HepG2 (cell line): ENCODE data around the gene KEL. TPM values are rescaled to one million over a fixed set of nuclear protein-coding genes. Genes with fewer than 3 reads are reported as not detected.

Experiments
- ATAC-seq: fragments of 200-7000 bp; cut with Tn5 transposase; 3 replicates; pipeline ENCODE4 v1.9.1; 2020; ENCODE audit warnings: mild to moderate bottlenecking, moderate library complexity
- BruUV-seq: library from RNA; stranded (reverse); fragments of 400-500 nt; replicated peaks from 2 replicates; lab custom pipeline; 2021; lab: Mats Ljungman, UMichigan
- CTCF ChIA-PET: fragments of 300-600 bp; formaldehyde crosslinking; extraction: SDS; loops from one replicate; lab custom pipeline; 2021; ENCODE audit warnings: low total read pairs, inconsistent platforms, low intra/inter-chr PET ratio; lab: Yijun Ruan, JAX
- POLR2A ChIA-PET: fragments of 350-600 bp; sonication (Branson Sonifier 250); formaldehyde crosslinking; loops from one replicate; lab custom pipeline; 2020; ENCODE audit warnings: antibody characterized with exemption, inconsistent platforms; lab: Yijun Ruan, JAX
- DNase-seq: peaks from one replicate; pipeline ENCODE4 v3.0.0-alpha.2; 2015; ENCODE audit warnings: low spot score
- FAIRE-seq: peaks from 3 replicates; lab custom pipeline; 2011; peaks lifted over from hg19 to GRCh38; lab: Jason Lieb, UNC
- H2AFZ ChIP-seq: one replicate; pipeline ENCODE4 v1.6.1; 2011; ENCODE audit warnings: low read length, inconsistent platforms
- H3K27ac ChIP-seq: fragments of 300-600 bp; 3 replicates; pipeline ENCODE4 v1.8.0; 2011; ENCODE audit warnings: mixed run types, mild to moderate bottlenecking, mixed read lengths, low read length, inconsistent platforms; ENCODE audit not compliant: insufficient read depth; ENCODE audit errors: extremely low read length
- H3K27me3 ChIP-seq, 2 experiments: fragments of 200-600 bp in 1 of 2; 2 replicates in 1 of 2; 3 replicates in 1 of 2; pipeline versions ENCODE4 v1.6.0 to v1.8.0; 2011; ENCODE audit warnings: low read length in 2 of 2, mild to moderate bottlenecking in 2 of 2, moderate library complexity in 2 of 2, inconsistent platforms in 1 of 2; ENCODE audit not compliant: insufficient read depth in 2 of 2, control insufficient read depth in 1 of 2
- H3K36me3 ChIP-seq, 2 experiments: fragments of 200-600 bp in 1 of 2; replicated peaks in 1 of 2; 2 replicates in 1 of 2; 3 replicates in 1 of 2; pipeline versions ENCODE4 v1.5.1 to v1.8.0; 2011; ENCODE audit warnings: low read length in 2 of 2, inconsistent platforms in 1 of 2; ENCODE audit not compliant: insufficient read depth in 2 of 2, control insufficient read depth in 1 of 2
- H3K4me1 ChIP-seq: 2 replicates; pipeline ENCODE4 v1.5.1; 2012; ENCODE audit warnings: low read length, inconsistent platforms; ENCODE audit not compliant: insufficient read depth
- H3K4me2 ChIP-seq: 2 replicates; pipeline ENCODE4 v1.6.0; 2011; ENCODE audit warnings: low read depth, low read length, inconsistent platforms
- H3K4me3 ChIP-seq, 3 experiments: fragments of 200-600 bp in 1 of 3; sonication (generic), shearing (Covaris generic) in 1 of 3; replicated peaks in 1 of 3; 2 replicates each; pipeline ENCODE4 v1.5.1; 2011 to 2016; ENCODE audit warnings: low read length in 3 of 3, inconsistent platforms in 2 of 3, low read depth in 2 of 3, mild to moderate bottlenecking in 2 of 3, control low read depth in 1 of 3, mixed read lengths in 1 of 3; ENCODE audit not compliant: insufficient read depth in 1 of 3
- H3K79me2 ChIP-seq: one replicate; pipeline ENCODE4 v1.6.1; 2011; ENCODE audit warnings: low read length, inconsistent platforms; ENCODE audit not compliant: insufficient read depth
- H3K9ac ChIP-seq: 2 replicates; pipeline ENCODE4 v1.6.0; 2011; ENCODE audit warnings: mild to moderate bottlenecking, low read depth, low read length, inconsistent platforms; ENCODE audit not compliant: insufficient read depth
- H3K9me3 ChIP-seq: 2 replicates; pipeline ENCODE4 v1.5.1; 2012; ENCODE audit warnings: mild to moderate bottlenecking, low read length
- H4K20me1 ChIP-seq: 2 replicates; pipeline ENCODE4 v1.6.0; 2011; ENCODE audit warnings: inconsistent platforms, mild to moderate bottlenecking, low read length, moderate library complexity; ENCODE audit not compliant: insufficient read depth
- AGO1 ChIP-seq: fragments of 200-400 bp; formaldehyde crosslinking; IDR thresholded peaks from 2 replicates; pipeline ENCODE4 v1.6.1; 2017; ENCODE audit warnings: mild to moderate bottlenecking, low read depth, low read length, moderate library complexity; ENCODE audit not compliant: poor library complexity, severe bottlenecking
- CTCF ChIP-seq: sonication (generic); formaldehyde crosslinking; IDR thresholded peaks from 2 replicates; pipeline ENCODE4 v1.5.0; 2020; ENCODE audit warnings: mild to moderate bottlenecking, missing genetic modification reagents, moderate library complexity
- JDP2 ChIP-seq: sonication (generic); formaldehyde crosslinking; IDR thresholded peaks from 2 replicates; pipeline ENCODE4 v1.8.1; 2022; ENCODE audit warnings: missing genetic modification reagents, borderline replicate concordance
- PHF20 ChIP-seq: sonication (generic); formaldehyde crosslinking; IDR thresholded peaks from 2 replicates; pipeline ENCODE4 v1.5.0; 2020; ENCODE audit warnings: mild to moderate bottlenecking, missing genetic modification reagents
- SCMH1 ChIP-seq: sonication (generic); formaldehyde crosslinking; IDR thresholded peaks from 2 replicates; pipeline ENCODE4 v1.9.0; 2021; ENCODE audit warnings: missing genetic modification reagents, mild to moderate bottlenecking, borderline replicate concordance
- SMAD9 ChIP-seq: sonication (generic); formaldehyde crosslinking; IDR thresholded peaks from 2 replicates; pipeline ENCODE4 v1.5.1; 2020; ENCODE audit warnings: mild to moderate bottlenecking, missing genetic modification reagents
- SMC3 ChIP-seq: IDR thresholded peaks from 2 replicates; pipeline ENCODE4 v1.6.1; 2011; ENCODE audit warnings: low read length, improper control_type of control experiment
- YY1 ChIP-seq: IDR thresholded peaks from 2 replicates; pipeline ENCODE4 v1.6.1; 2011; ENCODE audit warnings: low read length, low read depth, moderate library complexity, mild to moderate bottlenecking; ENCODE audit not compliant: insufficient read depth, insufficient replicate concordance
- ZNF552 ChIP-seq: sonication (generic); formaldehyde crosslinking; IDR thresholded peaks from 2 replicates; pipeline ENCODE4 v1.9.0; 2022; ENCODE audit warnings: missing genetic modification reagents, mild to moderate bottlenecking, borderline replicate concordance
- ZNF619 ChIP-seq: sonication (generic); formaldehyde crosslinking; IDR thresholded peaks from 2 replicates; pipeline ENCODE4 v1.4.0; 2020; ENCODE audit warnings: mild to moderate bottlenecking, missing genetic modification reagents
- ZNF644 ChIP-seq: IDR thresholded peaks from 2 replicates; pipeline ENCODE4 v1.6.1; 2016; ENCODE audit warnings: low read depth
- ZSCAN21 ChIP-seq: sonication (generic); formaldehyde crosslinking; IDR thresholded peaks from 2 replicates; pipeline ENCODE4 v1.8.0; 2022; ENCODE audit warnings: mild to moderate bottlenecking, missing genetic modification reagents, moderate library complexity, borderline replicate concordance
- WGBS: methylation state at CpG from one replicate; pipeline ENCODE4 v1.1.6; 2017; ENCODE audit warnings: low lambda C conversion rate; 5-methylcytosine and 5-hydroxymethylcytosine counted together
- in situ Hi-C: cut with HindIII; loops from 2 replicates; pipeline ENCODE4 v1.10.0; 2017; ENCODE audit warnings: low pct_unique_long_range_greater_than_20kb; ENCODE audit not compliant: extremely low pct_ligation_motif_present
- intact Hi-C: fragments of 100-400 bp; cut with micrococcal nuclease; formaldehyde crosslinking; loops from one replicate; pipeline ENCODE4 v1.10.0; 2022; ENCODE audit not compliant: unreplicated experiment
- polyA plus RNA-seq, 8 experiments: library from polyadenylated mRNA; depleted of rRNA in 3 of 8; stranded (reverse) in 7 of 8; unstranded in 1 of 8; fragments of >200 nt; fragmentation: Illumina TruSeq in 4 of 8; extraction: Trizol in 4 of 8; gene quantifications; 2 replicates each; pipeline versions ENCODE4 v1.2.1 to v1.2.3, GENCODE V29; 2011 to 2016; ENCODE audit warnings: low read depth in 4 of 8, missing spikeins in 1 of 8, mixed read lengths in 1 of 8; ENCODE audit not compliant: insufficient read depth in 1 of 8
- total RNA-seq, 5 experiments: library from RNA; depleted of rRNA; stranded (reverse); fragments of >200 nt; fragmentation: Illumina TruSeq; extraction: Trizol; gene quantifications; 2 replicates each; pipeline ENCODE4 v1.2.3, GENCODE V29; 2016; ENCODE audit warnings: low read depth in 1 of 5
- TF ChIP-seq, protein P1 (sequence below): sonication (generic); formaldehyde crosslinking; conservative IDR thresholded peaks from 2 replicates; pipeline ENCODE4 v1.4.0; 2020; ENCODE audit warnings: missing genetic modification reagents
- TF ChIP-seq, protein P2 (sequence below): sonication (generic); formaldehyde crosslinking; IDR thresholded peaks from 2 replicates; pipeline ENCODE4 v1.8.0; 2022; ENCODE audit warnings: mild to moderate bottlenecking, missing genetic modification reagents; ENCODE audit not compliant: insufficient replicate concordance

The KEL gene
- total and polyA plus RNA-seq, 2 of the 13 experiments (the other 11 are each of a cell fraction or from before 2014, with no cell fraction given): 0.03 TPM; not detected in 1

DNA sequence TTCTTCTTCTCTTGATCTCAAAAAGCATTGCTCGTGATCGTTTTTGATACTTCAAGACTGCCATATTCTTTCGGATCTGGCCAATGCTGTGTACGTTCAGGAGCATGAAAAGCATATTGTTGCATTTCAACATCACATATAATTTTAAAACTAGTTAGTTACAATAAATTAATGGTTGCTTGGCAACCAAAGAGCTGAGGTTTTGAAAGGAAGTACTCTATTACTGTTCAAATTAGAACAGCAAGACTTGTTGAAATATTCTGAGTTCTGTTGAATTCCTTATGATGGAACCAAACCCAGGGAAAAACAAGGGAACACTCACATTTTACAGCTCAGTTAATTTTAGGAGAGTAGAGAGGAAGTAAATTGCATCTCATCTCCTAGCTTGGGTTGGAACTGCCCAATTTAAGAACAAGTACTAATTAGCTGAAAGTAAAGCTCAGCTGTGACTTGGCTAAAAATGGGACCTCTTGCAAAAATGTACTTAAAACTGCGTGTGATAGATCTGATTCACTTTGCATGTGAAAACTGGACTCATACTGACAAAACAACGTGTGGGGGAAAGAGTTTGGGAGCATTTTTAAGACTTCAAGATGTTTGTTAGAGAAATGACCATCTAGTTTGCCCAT lies 43.6 kb upstream of the KEL start (continued):
- TF ChIP-seq ZNF552 (CRISPR knock-in tag): no peak

DNA sequence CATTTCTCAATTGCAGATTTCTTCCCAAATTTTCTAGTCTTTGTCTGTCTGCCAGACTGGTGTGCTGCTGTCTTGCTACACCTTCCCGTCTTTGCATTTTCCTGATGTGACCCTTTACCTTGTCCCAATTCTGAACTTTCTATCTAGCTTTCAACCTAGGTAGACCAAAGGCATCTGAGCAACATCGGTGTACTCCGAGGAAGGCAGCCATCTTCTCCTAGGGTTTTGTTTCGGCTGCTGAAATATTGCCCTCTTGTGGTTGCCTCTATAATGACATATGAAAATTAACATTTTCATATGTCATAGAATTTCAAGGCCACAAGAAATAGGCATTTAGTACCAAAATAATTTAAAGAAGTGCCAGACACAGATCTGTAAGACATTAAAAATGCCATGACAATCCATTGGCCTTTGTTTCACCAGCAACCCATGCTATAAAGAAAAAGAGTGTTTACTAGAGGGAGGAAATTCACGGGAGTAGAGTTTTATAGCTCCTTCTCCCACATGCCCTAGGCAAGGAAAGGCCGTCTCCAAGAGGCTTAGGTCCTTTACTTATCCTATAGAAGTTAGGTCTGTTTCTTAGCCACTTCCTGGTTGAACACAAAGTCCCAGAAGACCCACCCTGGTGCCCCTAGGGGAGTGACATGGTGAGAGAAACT lies 41.4 kb upstream of the KEL start:
- no peak overlapping the region for H3K4me3 ChIP-seq
- no peak overlapping the region for H3K9ac ChIP-seq
- H2AFZ ChIP-seq: no peak overlapping the region
- BruUV-seq: no TSS peak
- intact Hi-C loops: loop anchor here (1.0 to 10.0 kb wide), 4 partner anchors 119 to 301 kb away; partner anchors contain the start of gene TRPV6
- H3K9me3 ChIP-seq: 0 out of 2 replicates have a peak, but pooled peaks cover 8% of the 10 kb centered on the region
- DNase-seq (peak; percentile 1), ATAC-seq (peak; percentile 47; the same call in 2 of the 3 replicates), FAIRE-seq (no peak)
- H3K36me3 ChIP-seq: no peaks in the 10 kb centered on the region
- no peak overlapping the region for H3K27ac ChIP-seq
- no peaks in the 10 kb centered on the region for H3K4me1 ChIP-seq
- WGBS: 24% methylated on average over 6 of the region's 6 CpGs
- no peaks in the 10 kb centered on the region for H3K27me3 ChIP-seq
- no peaks in the 10 kb centered on the region for H4K20me1 ChIP-seq
- ChIA-PET CTCF (interaction anchor here (1.8 to 1.9 kb wide), 2 partner anchors 150 to 212 kb away, joined by 6 read pairs; no protein-coding TSS in a partner anchor), POLR2A (no interaction called here)
- in situ Hi-C loops: no loop called here
- H3K4me2 ChIP-seq: peak overlapping the region; percentile 31; the same call in 1 of the 2 replicates
- H3K79me2 ChIP-seq: no peaks in the 10 kb centered on the region
- TF ChIP-seq AGO1: no peak
- TF ChIP-seq, protein P1, sequence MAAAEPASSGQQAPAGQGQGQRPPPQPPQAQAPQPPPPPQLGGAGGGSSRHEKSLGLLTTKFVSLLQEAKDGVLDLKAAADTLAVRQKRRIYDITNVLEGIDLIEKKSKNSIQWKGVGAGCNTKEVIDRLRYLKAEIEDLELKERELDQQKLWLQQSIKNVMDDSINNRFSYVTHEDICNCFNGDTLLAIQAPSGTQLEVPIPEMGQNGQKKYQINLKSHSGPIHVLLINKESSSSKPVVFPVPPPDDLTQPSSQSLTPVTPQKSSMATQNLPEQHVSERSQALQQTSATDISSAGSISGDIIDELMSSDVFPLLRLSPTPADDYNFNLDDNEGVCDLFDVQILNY (CRISPR knock-in tag): no peak
- TF ChIP-seq ZNF619 (CRISPR knock-in tag): no peak
- no peak for TF ChIP-seq ZNF644
- peak; percentile 45 for TF ChIP-seq YY1
- TF ChIP-seq PHF20: no peak
- TF ChIP-seq, protein P2, sequence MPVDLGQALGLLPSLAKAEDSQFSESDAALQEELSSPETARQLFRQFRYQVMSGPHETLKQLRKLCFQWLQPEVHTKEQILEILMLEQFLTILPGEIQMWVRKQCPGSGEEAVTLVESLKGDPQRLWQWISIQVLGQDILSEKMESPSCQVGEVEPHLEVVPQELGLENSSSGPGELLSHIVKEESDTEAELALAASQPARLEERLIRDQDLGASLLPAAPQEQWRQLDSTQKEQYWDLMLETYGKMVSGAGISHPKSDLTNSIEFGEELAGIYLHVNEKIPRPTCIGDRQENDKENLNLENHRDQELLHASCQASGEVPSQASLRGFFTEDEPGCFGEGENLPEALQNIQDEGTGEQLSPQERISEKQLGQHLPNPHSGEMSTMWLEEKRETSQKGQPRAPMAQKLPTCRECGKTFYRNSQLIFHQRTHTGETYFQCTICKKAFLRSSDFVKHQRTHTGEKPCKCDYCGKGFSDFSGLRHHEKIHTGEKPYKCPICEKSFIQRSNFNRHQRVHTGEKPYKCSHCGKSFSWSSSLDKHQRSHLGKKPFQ (CRISPR knock-in tag): no peak
- TF ChIP-seq CTCF (CRISPR knock-in tag): peak; percentile 46
- no peak for TF ChIP-seq SCMH1
- no peak for TF ChIP-seq SMAD9
- no peak for TF ChIP-seq JDP2 (CRISPR knock-in tag)
- TF ChIP-seq ZSCAN21 (CRISPR knock-in tag): no peak
- peak; percentile 4; the same call in 1 of the 2 replicates for TF ChIP-seq SMC3
